GM12872 (cell line): ENCODE results near the gene C11orf91.

Source experiments
- TF ChIP-seq, protein P1 (sequence below): IDR thresholded peaks from 3 replicates; pipeline ENCODE4 v1.5.1; 2011; ENCODE audit warnings: low read depth, mild to moderate bottlenecking, low read length, moderate library complexity; ENCODE audit not compliant: insufficient read depth

Gene C11orf91

DNA sequence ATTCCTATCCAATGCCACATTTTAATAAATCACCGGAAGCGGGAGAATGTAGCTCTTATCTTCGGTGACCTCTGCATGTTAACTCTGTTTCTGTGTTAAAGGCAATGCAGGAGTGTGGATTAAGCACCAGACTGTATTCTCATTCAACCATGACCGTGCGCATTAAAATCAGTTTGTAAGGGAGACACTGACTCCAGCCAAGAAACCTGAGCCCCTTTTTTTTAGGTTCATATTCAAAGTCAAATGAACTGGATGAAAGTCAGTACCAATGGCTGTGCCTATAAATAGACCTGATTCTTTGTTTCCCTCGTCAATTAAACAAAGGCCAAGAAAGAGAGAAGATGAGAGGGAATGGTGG is 32.2 kb downstream of the C11orf91 start:
- TF ChIP-seq, protein P1, sequence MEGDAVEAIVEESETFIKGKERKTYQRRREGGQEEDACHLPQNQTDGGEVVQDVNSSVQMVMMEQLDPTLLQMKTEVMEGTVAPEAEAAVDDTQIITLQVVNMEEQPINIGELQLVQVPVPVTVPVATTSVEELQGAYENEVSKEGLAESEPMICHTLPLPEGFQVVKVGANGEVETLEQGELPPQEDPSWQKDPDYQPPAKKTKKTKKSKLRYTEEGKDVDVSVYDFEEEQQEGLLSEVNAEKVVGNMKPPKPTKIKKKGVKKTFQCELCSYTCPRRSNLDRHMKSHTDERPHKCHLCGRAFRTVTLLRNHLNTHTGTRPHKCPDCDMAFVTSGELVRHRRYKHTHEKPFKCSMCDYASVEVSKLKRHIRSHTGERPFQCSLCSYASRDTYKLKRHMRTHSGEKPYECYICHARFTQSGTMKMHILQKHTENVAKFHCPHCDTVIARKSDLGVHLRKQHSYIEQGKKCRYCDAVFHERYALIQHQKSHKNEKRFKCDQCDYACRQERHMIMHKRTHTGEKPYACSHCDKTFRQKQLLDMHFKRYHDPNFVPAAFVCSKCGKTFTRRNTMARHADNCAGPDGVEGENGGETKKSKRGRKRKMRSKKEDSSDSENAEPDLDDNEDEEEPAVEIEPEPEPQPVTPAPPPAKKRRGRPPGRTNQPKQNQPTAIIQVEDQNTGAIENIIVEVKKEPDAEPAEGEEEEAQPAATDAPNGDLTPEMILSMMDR: no peak

DNA sequence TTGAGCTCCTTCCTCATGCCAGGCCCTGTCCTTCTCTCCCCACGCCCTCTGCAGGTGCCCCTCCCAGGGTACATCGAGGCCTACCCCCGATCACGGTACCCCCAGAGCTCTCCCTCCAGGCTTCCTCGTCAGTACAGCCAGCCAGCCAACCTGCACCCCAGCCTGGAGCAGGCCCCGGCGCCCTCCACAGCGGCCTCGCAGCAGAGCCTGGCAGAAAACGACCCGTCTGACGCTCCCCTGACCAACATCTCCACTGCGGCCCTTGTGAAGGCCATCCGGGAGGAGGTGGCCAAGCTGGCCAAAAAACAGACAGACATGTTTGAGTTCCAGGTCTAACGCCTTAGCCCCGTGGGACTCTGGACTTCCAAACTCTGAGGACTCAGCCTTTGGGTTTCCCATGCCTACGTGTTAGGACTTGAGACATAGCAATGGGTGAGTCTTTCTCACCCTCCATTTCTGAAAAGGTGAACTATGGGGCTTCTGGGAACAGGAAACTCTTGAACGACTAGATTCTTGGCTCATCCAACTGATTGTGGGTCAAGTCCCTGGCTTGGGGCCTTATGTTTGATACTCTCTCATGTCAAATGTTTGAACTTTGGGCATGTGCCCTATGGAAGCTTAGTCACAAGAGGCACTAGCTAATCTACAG is 32.7 kb downstream of the C11orf91 start:
- TF ChIP-seq, protein P1: no peak

DNA sequence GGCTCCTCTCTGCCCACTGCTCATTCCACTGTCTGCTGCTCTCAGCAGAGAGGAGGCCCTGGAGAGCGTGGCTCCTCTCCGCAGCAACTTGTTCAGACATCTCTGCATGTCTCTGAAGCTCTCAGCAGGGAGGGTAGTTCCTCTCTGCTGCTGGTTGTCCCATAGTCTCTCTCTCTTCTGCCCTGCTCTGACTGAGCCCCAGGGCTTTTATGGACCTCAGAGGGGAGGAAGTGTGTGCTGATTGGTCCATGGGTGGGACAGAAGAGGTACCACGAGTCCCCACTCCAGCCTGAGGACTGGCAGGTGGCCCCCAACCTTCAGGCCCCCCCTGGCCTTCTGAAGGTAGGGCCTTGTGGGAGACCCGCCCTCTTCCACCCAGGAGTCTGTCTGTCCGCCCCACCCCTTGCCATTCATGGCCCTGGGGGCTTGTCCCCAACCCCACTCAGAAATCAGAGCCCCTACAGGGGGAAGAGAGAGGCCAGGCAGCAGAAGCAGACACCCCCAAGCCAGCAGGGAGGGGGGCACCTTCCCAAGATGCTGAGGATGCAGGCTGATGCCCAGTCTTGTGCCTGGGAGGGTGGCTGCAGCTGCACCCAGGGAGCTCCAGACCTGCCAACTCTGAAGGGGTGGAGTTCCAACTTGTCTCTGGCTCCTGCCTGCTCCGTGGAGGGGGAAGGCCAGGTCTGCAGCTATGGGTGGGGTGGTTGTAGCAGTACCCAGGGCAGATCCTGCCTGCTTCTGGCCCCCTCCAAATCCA is 35.1 kb downstream of the C11orf91 start:
- TF ChIP-seq, protein P1: no peak

DNA sequence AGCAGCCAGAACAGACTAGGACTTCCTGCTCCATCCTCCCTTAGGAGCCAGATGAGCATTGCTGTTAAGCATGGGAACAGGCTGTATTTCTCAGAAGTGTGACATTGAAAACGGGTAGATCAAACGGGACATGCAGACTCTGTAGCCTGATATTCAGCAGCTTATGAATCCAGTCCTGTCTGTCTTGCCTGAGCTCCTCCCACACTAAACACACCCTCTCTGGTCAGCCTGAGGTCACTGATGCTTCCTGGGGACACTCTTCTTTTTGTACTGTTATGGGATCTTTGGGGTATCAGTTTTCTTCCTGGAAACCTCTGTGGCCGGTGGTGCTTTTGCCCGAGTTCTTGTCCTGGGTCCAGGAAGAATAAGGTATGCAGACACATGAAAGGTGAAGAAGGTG is 35.8 kb downstream of the C11orf91 start:
- TF ChIP-seq, protein P1: no peak

DNA sequence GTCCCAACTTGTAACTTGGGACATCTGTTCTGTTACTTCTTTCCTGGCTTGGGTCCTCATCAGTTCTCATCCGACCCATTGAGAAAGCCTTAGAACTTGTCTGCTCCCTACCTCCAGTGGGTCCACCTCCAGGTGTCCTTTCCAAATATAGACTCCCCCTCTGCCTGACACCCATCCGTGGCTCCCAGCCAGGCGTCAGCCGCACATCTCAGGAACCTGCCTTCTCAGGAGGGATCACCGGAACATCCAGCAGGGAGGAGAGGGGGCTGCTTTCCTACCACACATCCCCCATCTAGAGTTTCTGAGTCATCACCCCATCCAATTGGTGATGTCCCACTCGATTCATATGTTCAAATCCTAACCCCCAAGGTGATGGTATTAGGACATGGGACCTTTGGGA is 36.5 kb downstream of the C11orf91 start:
- TF ChIP-seq, protein P1: no peak

DNA sequence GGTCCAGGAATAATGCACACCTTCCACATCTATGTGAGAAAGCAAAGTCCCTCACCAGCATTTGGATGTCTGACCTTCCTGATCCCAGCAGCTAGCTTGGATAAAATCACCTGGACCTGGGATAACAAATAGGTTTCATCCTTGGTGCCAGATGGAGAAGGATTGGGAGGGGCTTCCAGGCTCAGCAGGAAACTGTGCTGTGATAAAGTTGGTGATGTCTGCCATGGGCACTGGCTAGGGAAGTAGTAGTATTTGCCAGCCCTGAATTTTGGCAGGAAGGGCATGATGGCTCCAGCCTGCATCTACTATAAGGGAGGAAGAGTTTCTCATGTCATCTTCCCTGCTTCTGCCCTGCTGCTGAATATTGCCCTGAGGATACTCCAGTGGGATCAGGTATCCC is 37.5 kb downstream of the C11orf91 start:
- TF ChIP-seq, protein P1: no peak

DNA sequence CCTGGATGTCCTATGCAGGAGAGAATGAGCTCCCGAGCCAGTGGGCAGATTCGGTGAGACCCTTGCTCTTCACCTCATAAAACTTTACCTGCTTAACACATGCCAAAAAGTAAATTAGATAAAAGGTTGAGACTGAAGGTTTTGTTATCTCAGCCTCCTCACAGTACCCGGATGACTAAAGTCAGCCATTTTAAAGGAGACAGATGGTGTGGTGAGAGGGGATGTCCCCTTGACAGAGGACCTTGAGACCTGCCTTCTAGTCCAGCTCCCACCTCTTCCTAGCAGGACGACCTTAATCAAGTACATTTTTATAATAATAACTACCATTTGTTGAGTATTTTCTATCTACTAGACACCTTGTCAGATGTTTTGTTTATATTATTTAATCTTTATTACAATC is 39.7 kb downstream of the C11orf91 start:
- TF ChIP-seq, protein P1: no peak
